ENCODE results near the gene DNAI1.

DNAI1 gene

GRCh38 chr9:34557426-34558321, 99.1 kb downstream of the DNAI1 start:
- DNase-seq (ENCODE audit: low read depth) = no peak

- no peak for DNase-seq (ENCODE audit: low read depth)
Measured at GRCh38 chr9:34558364-34558763, 99.8 kb downstream of the DNAI1 start.

GRCh38 chr9:34558919-34559623, 100.5 kb downstream of the DNAI1 start:
- no peak for DNase-seq (ENCODE audit: low read depth)

- peak; percentile 50 for DNase-seq (ENCODE audit: low read depth)
Measured at GRCh38 chr9:34559624-34560455, 101.2 kb downstream of the DNAI1 start.

GRCh38 chr9:34560599-34561214, 102.1 kb downstream of the DNAI1 start:
- no peak for DNase-seq (ENCODE audit: low read depth)

- DNase-seq (ENCODE audit: low read depth) = no peak
Measured at GRCh38 chr9:34562135-34562745, 103.6 kb downstream of the DNAI1 start.

GRCh38 chr9:34563262-34563661, 104.7 kb downstream of the DNAI1 start:
- DNase-seq (ENCODE audit: low read depth) = no peak

- DNase-seq (ENCODE audit: low read depth) = no peak
Measured at GRCh38 chr9:34564617-34565016, 106.0 kb downstream of the DNAI1 start.

GRCh38 chr9:34565856-34566255, 107.3 kb downstream of the DNAI1 start:
- no peak for DNase-seq (ENCODE audit: low read depth)

- no peak for DNase-seq (ENCODE audit: low read depth)
Measured at GRCh38 chr9:34566322-34566721, 107.7 kb downstream of the DNAI1 start.

GRCh38 chr9:34566972-34567371, 108.4 kb downstream of the DNAI1 start:
- DNase-seq (ENCODE audit: low read depth) = no peak

- no peak for DNase-seq (ENCODE audit: low read depth)
Measured at GRCh38 chr9:34568133-34568532, 109.5 kb downstream of the DNAI1 start.

GRCh38 chr9:34568774-34569173, 110.2 kb downstream of the DNAI1 start:
- DNase-seq (ENCODE audit: low read depth) = no peak

- no peak for DNase-seq (ENCODE audit: low read depth)
Measured at GRCh38 chr9:34570376-34570775, 111.8 kb downstream of the DNAI1 start.
